HG02610 (cell line): Measurements from ENCODE around the gene ATF6.

Experiments used
- ATAC-seq: cut with Tn5 transposase; IDR thresholded peaks from one replicate; pipeline ENCODE4 v1.9.1; 2021; ENCODE audit warnings: mild to moderate bottlenecking, moderate library complexity; ENCODE audit not compliant: unreplicated experiment

The ATF6 gene

DNA sequence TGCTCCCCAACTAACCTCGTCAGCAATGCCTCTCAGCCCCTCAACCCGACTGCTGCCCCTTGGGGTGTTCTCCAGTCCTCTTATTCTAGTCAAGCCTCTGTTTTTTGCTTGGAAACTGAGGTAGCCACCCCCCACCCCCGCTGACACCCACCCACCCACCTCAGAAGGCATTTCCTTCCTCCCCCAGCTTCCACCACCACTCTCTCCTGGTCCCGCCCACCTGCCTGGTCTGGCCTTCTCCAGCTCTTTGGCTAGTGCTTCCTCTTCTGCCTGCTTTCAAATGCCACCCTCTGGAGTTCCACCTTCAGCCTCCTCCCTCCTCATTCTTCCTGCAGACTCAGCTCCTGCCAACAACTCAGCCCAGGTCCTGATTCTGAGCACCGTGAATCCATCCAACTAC is 222.3 kb downstream of the ATF6 start:
- ATAC-seq = no peak

DNA sequence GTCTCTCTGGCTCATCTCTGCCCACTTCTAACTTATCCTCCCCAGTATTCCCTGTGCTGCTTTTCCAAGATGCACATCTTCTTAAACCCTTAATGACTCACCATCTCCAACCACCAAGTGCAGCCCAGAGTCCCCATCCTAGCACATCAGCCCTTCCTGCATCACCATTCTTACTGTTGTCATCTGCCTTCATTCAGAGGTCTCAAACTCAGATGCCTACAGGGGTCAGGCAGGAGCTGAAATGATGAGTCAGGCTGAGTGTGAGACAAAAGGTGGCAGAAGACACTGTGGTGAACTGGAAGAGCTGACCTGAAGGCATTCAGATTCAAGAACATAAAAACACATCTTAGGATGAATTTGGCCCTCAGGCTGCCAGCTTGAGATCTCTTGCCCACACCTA is 223.0 kb downstream of the ATF6 start:
- ATAC-seq = no peak

DNA sequence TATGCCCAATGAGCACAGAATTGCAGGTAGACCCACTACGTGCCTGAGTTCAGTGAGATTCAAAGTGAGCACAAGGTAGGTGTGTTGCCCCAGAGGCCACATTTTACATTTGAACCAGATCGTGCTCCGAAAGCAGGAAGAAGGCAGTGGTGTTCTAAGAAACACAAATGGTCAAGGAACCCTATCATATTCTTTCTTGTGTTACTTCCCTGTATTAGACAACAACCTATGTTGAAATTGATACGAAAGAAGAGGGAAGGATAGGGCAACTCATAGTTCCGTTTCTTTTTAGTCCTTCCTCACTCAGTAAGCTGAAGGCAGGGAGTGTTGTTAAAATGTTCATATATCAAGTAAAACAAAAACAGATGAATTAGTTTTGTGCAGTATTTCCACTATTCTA is 223.7 kb downstream of the ATF6 start:
- ATAC-seq = no peak

DNA sequence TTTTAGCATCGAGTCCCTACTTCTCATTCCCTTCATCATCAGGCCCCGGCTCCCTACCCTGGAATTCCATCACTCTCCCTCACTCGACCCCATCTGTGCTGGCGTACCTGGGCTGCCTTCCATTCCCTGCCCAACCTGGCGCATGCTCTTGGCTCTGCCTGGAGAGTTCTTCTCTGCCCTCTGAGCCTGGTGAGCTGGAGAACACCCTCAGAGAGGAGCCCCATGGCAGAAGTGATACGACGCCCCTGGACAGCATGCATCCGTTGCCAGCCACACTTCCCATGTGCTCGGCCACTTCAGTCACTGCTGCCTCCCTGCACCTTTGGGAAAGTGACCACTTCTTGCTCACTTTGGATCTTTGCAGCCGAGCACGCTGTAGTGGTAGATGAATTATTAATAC is 227.5 kb downstream of the ATF6 start:
- no peak for ATAC-seq

DNA sequence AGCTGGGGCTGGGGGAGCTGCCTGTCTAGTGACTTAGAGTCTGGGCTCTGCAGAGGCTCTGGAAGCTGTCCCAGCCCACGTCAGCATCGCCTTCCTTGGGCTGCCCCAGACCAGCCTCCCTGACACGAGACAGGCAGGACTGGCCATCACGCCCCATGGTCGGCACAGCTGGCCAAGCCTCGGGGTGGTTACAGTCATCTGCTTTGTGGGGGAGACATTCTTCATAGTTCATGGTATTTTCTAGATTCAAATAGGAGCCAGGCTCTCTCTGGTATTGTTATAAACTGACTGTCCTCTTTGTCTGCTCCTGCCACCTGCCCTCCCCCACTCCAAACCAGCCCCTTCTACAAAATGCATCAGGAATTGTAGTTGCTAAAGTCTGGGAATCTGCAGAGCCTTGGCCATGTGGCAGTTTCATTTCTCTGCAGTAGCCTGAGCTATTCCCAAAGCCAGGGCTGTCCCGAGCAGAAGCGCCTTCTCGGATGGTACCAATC is 228.1 kb downstream of the ATF6 start:
- ATAC-seq = no peak

DNA sequence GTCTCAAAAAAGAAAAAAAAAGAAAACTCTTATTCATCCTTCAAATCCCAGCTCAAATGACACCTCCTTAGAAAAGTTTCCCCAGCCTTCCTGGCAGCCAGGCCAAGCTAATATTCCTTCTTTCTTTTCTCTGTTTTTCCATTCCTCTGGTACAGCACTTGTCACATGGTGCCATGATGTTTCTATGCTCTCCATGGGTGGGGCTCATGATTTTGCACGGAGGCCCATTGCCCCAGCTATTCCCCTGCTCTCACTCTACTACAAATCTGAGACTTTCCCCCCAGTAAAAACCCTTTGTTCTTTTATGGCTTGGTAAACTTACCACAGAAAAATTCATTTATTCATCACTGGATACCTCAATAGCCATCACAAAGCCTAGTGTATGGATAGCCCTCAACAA is 231.0 kb downstream of the ATF6 start:
- ATAC-seq = no peak

DNA sequence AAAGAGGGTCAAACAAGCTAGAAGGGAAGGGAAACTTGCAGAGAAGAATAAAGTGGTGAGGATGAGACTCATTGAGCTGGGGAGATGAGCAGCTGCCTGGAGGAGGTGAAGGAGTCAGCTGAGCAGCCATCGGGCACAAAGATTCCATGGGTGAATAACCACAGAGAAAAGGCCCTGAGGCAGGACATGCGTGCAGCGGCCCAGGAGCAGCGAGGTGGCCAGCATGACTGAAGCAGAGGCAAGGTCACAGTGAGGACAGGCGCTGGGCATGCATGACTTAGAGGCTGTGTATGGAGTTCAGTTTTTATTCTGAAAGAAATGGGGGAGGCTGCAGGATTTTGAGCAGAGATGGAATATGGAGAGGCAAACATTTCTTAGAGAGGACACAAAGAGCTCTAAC is 232.7 kb downstream of the ATF6 start:
- ATAC-seq = no peak

DNA sequence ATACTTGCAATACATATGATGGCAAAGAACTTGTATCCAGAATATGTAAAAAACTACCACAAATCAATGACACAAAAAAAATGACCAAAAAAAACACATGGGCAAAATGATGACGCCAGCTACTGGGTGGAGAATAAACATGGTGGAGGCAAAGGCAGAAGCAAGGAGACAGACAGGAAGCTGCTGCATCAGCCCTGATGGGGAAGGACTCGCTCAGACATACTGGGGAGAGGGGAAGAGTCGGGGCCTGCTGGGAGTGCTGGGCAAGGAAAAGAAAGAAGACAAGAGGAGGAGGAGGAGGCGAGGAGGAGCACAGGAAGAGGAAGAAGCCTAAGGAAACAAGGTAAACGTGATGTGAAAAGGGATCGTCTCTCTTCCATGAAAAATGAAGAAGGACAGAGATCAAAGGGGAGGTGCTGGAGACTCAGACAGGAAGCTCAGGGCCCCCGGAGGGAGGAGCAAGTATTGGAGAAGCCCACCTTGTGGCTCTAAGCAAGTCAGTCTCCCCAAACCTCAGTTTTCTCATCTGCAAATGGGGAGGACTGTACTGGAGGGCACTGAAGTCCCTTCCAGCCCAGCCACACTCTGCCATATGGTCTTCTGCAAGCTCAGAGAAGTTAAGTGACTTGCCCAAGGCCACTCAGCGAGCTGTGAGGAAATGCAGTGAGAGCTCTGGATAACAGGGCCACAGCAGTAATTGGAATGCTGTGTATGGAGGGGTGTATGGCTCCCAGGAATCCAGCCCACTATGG is 233.4 kb downstream of the ATF6 start:
- no peak for ATAC-seq

DNA sequence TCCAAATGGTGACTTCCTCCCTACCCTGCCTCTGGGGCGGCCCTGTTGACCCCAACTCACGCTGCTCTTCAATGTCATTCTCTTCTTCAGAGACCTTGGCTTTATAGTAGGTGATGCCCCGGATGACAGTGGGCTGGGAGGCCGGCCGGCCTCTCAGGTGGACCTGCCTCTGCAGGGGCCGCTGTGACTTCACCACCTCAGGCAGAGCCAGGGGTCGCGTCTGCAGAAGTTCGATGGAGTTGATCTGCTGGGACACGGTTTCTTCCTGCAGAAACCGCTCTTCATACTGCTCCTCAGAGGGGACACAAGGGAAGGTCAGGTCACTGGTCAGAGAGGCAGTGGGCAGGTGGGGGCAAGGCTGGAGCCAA is 233.9 kb downstream of the ATF6 start:
- ATAC-seq = no peak

DNA sequence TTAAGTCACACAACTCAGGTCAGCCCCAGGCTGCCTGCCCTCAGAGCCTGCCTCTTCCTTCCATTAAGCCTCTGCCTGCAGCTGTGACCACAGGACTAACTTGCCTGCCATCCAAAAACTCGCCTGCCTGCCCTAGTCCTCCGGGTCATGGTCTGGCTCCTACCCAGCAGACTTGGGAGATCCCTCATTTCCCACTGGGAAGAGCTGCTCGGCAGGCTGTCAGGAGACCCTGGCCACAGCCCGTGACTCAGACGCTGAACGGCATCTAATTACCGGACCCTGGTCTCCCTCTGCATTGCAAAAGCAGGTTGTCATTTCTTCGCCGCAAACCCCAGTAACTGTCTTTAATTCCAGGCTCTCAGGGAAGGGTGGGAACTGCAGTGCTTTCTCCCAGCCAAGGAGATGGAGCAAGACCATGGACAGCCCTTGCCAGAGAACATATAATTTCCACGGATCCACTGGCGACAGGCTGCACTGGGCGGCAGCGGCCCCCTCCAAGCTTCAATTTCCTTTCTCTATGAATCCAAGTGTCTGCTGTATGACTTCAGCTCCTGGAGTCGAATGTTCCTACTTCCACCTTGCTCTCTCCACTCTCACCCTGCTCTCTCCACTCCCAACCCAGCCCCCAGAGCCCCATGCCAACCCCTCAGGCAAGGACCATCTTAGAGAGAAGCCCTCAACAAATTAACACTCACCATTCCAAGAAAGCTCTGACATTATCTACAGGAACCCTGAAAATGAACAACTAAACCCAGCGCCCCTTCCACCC is 237.1 kb downstream of the ATF6 start:
- ATAC-seq = no peak

DNA sequence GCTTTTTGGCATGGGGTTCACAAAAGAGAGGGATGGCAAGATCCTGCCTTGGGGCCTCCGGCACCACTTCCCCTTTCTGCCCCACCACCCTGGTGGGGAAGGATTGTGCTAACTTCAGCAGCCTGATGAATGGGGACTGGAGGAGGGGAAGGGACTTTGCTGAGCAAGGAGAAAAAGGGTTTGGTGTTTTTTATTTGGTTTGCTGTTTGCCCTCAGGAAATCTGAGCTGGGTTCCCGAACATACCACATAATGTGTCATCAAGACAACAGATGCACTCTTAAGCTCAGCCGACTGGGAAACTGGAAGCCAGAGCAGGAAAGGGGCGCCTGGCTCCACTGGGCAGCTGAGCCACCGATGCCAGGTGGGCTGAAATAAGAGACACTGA is 237.7 kb downstream of the ATF6 start:
- ATAC-seq = no peak

DNA sequence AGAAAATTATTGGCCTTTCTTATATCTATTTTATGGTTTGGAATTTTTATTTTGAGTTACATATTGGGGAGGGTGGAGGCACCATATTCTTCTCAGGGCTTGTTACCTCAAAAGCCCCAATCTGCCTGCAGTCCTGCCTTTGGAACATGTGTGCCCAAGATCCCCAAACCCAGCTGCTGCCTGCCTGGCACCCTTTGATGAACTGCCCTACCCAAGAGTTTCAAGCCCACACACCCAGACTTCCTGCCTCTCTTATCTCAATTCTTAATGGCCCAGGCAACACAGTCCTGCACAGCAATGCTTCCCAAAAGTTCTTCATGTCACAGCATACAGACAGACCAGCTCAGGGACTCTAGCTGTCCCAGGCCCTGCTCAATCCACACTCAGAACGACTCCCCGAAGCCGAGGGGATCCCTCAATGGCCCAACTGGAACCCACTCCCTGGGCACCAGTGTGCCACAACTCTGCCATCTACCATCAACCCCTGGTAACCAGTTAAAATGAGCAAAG is 238.4 kb downstream of the ATF6 start:
- no peak for ATAC-seq

DNA sequence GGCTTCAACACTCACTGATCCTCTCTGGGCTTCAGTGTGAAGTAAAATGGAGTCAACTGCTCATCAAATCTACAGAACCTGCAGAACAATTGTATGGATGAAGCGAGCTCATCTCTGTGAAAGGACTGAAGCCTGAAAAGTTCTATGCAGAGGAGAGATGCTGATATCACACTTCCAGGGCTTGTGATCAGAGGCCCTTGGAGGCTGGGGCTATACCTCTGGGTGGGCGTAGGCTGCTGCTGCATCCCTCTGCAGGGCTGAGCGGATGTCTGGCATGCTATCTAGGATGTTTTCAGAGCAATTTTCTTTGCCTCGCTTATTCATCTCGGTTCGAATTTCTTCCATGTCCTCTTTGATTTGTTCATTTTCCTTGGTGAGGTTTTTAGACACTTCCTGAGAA is 240.0 kb downstream of the ATF6 start:
- ATAC-seq = no peak

DNA sequence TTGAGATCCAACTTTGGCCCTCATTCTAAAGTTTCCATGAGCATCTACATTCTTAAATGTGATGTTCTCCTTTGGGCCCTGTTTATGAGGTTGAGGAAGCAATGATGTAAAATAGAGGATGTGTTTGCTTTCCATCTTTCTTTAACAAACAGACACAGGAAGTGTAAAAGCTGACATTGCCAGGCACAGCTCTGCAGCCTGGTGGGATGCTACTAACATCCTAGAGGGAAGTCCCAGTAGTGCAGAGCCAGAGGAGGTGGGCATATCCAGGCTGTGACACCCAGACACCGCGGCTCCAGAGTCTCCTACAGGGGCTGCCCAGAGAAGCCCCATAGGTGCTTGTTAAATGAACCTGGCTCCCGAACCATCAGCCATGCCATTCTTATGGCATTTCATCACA is 241.3 kb downstream of the ATF6 start:
- no peak for ATAC-seq

DNA sequence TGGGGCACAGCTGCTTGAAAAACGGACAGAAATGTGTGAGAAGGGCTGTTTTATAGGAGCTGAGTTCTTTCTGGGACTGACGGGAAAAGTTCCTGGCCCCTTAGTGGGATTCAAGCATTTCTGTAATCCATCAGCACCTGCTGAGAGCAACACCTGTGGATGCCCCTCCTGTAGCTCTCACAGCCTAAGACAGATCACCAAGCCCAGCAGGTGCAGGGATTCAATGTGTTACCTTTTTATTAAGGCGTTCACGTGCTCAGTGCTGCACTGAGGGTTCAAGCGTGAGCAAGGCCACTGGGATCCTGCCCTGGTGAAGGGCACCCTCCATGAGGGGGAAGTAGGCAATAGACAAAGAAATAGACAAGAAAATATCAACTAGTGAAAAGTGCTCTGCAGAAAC is 242.7 kb downstream of the ATF6 start:
- ATAC-seq = no peak

DNA sequence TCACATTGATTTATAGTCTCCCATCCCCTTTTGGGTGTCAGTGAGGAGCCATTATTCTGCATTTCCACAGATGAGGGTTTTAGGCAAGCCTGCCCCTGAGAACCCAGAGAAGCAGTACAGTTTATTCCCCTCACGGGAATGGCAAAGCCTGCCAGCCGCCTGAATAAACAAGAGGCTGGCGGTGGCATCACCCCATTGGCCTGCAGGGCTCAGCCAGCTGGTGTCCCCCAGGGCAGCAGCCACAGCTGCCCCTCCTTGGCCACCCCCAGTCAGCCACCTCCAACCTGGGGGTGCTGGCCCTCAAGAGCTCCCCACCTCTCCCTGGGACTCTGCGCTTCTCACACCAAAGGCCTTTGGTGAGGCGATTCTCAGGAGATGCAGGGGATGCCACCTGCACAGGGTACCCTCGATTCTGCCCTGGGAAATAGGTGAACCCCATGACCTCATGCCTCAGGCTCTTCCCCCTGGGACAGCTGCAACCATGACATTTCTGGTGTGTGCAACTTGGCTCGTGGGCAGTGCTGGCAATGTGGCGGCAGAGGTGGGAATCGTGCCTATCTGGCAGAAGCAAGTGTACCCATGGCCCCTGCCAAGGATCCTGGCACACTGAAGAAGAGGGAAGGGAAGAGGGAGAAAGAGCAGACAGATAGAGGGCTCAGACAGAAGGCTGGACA is 243.5 kb downstream of the ATF6 start:
- no peak for ATAC-seq

DNA sequence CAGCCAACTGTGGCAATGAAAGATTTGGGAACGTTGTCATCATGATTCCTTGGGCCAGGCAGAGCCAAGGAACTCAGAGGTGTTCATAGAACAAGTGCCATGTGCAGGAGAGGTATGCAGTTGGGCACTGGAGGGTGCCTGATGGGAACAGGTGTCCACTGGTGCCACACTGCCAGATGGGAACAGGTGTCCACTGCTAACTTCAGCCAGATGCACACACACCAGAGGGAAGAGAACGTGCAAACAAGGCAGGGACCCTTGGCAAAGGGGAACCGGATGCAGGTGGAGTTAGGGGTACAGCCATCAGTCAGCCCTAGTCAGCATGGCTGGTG is 244.0 kb downstream of the ATF6 start:
- ATAC-seq = no peak

DNA sequence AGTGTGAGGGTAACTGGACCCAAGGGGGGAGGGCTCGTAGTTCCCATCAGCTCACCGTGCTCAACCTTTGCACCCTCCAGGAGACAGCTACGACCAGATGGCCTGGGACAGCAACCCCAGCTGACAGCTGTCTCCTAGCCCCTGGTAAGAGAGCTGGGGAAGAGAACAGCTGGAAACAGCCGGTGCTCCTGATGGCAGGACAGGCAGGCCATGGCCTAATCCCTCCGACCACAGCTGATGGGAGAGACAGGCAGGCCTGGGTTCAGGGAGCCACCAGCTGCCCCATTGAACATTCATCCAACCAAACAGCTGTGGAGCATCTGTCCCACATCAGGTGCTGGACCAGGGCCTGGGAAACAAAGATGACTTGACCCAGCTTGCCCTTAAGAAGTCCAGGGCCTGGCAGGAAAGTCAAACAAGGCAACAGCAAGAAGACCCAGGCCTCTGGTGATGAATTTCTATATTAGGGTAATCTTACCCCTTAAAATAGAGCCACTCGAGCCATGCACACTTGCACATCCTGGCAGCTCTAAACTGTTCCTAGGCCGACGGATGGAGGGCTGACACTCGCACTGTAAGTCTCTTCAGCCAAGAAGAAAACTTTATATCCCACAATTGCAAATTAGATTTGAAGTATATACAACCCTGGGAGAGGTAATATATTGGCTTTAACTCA is 245.4 kb downstream of the ATF6 start:
- ATAC-seq = no peak

DNA sequence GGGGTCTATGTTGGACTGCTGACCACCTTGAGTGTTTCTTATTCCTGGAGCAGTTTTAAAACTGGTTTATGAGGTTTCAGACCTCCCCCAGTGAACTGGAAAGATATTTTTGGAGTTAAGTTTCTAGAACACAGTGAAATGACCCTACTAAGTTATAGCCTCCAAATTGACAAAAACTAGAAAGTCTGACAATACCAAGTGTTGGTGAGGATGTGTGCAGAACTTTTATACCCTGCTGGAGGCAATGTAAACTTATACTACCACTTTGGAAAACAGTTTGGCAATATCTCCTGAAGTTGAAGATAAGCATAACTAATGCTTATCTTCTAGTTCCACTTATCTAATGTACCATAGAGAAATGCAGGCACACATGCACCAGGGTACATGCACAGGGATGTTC is 247.2 kb downstream of the ATF6 start:
- ATAC-seq = no peak
